SK-N-SH treated with all-trans-retinoic acid at 6 μM for 48 hours (cell line): ENCODE results near the gene KLF12.

ENCODE experiments used
- ARNTL ChIP-seq: fragments of 450-650 bp; formaldehyde crosslinking; IDR thresholded peaks from 2 replicates; pipeline ENCODE4 v1.5.0; 2020; ENCODE audit warnings: low read depth, mild to moderate bottlenecking, moderate library complexity, borderline replicate concordance
- BACH2 ChIP-seq: fragments of 250-450 bp; sonication (Bioruptor Pico); IDR thresholded peaks from 2 replicates; pipeline ENCODE4 v1.9.0; 2021; ENCODE audit warnings: mild to moderate bottlenecking, borderline replicate concordance
- PPARA ChIP-seq: fragments of 250-450 bp; sonication (Bioruptor Pico); IDR thresholded peaks from 2 replicates; pipeline ENCODE4 v1.5.0; 2020; ENCODE audit warnings: mild to moderate bottlenecking, borderline replicate concordance
- RARB ChIP-seq: fragments of 250-450 bp; sonication (Bioruptor Pico); IDR thresholded peaks from 2 replicates; pipeline ENCODE4 v1.8.0; 2021; ENCODE audit warnings: mild to moderate bottlenecking, moderate library complexity
- SNAI2 ChIP-seq: fragments of 250-450 bp; sonication (Bioruptor Pico); IDR thresholded peaks from 2 replicates; pipeline ENCODE4 v1.5.0; 2020; ENCODE audit warnings: mild to moderate bottlenecking, moderate library complexity
- TOX ChIP-seq: fragments of 250-450 bp; sonication (Bioruptor Pico); IDR thresholded peaks from 2 replicates; pipeline ENCODE4 v1.8.0; 2021; ENCODE audit warnings: mild to moderate bottlenecking, moderate library complexity, borderline replicate concordance
- ZFP3 ChIP-seq: fragments of 250-450 bp; sonication (Bioruptor Pico); IDR thresholded peaks from 2 replicates; pipeline ENCODE4 v1.5.0; 2020; ENCODE audit warnings: mild to moderate bottlenecking, moderate library complexity
- ZFP30 ChIP-seq: fragments of 450-650 bp; formaldehyde crosslinking; IDR thresholded peaks from 2 replicates; pipeline ENCODE4 v1.5.0; 2022; ENCODE audit warnings: mild to moderate bottlenecking, moderate library complexity
- ZNF565 ChIP-seq: fragments of 450-650 bp; formaldehyde crosslinking; conservative IDR thresholded peaks from 2 replicates; pipeline ENCODE4 v1.5.0; 2020; ENCODE audit warnings: low read depth, mild to moderate bottlenecking, moderate library complexity
- ZNF70 ChIP-seq: fragments of 450-650 bp; formaldehyde crosslinking; IDR thresholded peaks from 2 replicates; pipeline ENCODE4 v1.5.0; 2020; ENCODE audit warnings: mild to moderate bottlenecking, moderate library complexity
- ZNF8 ChIP-seq: fragments of 450-650 bp; formaldehyde crosslinking; IDR thresholded peaks from 2 replicates; pipeline ENCODE4 v1.5.0; 2020; ENCODE audit warnings: mild to moderate bottlenecking, moderate library complexity
- TF ChIP-seq, protein P1 (sequence below): fragments of 250-450 bp; sonication (Bioruptor Pico); IDR thresholded peaks from 2 replicates; pipeline ENCODE4 v1.8.0; 2020; ENCODE audit warnings: mild to moderate bottlenecking, moderate library complexity, borderline replicate concordance
- TF ChIP-seq, protein P2 (sequence below): fragments of 250-450 bp; sonication (Bioruptor Pico); IDR thresholded peaks from 2 replicates; pipeline ENCODE4 v1.5.1; 2020; ENCODE audit warnings: low read depth, mild to moderate bottlenecking, moderate library complexity
- TF ChIP-seq, protein P3 (sequence below): fragments of 250-450 bp; sonication (Bioruptor Pico); IDR thresholded peaks from 2 replicates; pipeline ENCODE4 v1.5.1; 2021; ENCODE audit warnings: mild to moderate bottlenecking, moderate library complexity

DNA sequence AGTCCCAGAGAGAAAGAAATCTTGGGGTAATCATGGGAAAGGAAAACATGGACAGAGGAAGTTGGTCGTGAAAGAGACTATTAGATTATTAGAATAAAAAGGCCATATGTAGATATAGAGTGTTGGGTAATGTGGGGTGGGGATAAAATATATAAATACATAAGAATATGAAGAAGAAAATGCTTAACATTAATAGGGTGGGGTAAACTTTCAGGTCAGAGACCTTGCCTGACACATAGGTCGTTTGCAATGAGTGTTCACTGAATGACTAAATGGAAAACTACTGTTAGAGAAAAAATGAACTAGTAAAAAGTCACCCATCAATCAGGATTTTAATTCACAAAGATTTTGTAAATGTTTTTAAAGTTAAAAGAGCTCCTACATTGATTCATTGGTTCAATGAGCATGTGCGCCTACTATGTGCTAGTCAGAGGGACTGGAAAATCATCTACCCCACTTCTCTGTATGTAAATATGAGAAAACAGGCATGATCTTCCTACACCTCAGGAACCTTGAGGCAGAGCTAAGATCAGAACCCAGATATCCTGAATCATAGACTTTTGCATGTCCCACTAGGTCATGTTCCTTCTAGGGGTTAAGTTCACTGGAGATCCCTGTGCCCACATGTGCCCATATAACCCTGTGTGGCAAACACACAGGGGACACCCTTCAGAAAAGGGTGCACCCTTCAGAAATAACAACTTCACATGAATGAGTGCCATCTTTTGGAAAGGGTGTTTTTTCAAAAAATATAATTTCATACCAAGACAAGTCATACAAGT is 24.6 kb upstream of the KLF12 start:
- TF ChIP-seq, protein P1, sequence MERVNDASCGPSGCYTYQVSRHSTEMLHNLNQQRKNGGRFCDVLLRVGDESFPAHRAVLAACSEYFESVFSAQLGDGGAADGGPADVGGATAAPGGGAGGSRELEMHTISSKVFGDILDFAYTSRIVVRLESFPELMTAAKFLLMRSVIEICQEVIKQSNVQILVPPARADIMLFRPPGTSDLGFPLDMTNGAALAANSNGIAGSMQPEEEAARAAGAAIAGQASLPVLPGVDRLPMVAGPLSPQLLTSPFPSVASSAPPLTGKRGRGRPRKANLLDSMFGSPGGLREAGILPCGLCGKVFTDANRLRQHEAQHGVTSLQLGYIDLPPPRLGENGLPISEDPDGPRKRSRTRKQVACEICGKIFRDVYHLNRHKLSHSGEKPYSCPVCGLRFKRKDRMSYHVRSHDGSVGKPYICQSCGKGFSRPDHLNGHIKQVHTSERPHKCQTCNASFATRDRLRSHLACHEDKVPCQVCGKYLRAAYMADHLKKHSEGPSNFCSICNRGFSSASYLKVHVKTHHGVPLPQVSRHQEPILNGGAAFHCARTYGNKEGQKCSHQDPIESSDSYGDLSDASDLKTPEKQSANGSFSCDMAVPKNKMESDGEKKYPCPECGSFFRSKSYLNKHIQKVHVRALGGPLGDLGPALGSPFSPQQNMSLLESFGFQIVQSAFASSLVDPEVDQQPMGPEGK (CRISPR knock-in tag) = no peak
- TF ChIP-seq, protein P2, sequence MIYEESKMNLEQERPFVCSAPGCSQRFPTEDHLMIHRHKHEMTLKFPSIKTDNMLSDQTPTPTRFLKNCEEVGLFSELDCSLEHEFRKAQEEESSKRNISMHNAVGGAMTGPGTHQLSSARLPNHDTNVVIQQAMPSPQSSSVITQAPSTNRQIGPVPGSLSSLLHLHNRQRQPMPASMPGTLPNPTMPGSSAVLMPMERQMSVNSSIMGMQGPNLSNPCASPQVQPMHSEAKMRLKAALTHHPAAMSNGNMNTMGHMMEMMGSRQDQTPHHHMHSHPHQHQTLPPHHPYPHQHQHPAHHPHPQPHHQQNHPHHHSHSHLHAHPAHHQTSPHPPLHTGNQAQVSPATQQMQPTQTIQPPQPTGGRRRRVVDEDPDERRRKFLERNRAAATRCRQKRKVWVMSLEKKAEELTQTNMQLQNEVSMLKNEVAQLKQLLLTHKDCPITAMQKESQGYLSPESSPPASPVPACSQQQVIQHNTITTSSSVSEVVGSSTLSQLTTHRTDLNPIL = no peak
- TF ChIP-seq ZNF8 (CRISPR knock-in tag) (no peak), ZFP30 (CRISPR knock-in tag) (no peak), ZNF70 (CRISPR knock-in tag) (no peak), SNAI2 (CRISPR knock-in tag) (no peak), ZFP3 (no peak), ARNTL (no peak), PPARA (CRISPR knock-in tag) (no peak), ZNF565 (CRISPR knock-in tag) (no peak), TOX (no peak), BACH2 (no peak), RARB (CRISPR knock-in tag) (no peak)
- TF ChIP-seq, protein P3, sequence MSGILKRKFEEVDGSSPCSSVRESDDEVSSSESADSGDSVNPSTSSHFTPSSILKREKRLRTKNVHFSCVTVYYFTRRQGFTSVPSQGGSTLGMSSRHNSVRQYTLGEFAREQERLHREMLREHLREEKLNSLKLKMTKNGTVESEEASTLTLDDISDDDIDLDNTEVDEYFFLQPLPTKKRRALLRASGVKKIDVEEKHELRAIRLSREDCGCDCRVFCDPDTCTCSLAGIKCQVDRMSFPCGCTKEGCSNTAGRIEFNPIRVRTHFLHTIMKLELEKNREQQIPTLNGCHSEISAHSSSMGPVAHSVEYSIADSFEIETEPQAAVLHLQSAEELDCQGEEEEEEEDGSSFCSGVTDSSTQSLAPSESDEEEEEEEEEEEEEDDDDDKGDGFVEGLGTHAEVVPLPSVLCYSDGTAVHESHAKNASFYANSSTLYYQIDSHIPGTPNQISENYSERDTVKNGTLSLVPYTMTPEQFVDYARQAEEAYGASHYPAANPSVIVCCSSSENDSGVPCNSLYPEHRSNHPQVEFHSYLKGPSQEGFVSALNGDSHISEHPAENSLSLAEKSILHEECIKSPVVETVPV = no peak
